HS-5 (cell line): ENCODE results near the gene KIF2C.
"Not testable (repeated sequence)": the region's sequence is repeated elsewhere in the genome, so short reads cannot be mapped to it uniquely, and the experiment has no call there.

ENCODE experiments used
- DNase-seq: peaks from one replicate; pipeline ENCODE4 v3.0.0-alpha.2; 2012; ENCODE audit warnings: low read depth

KIF2C gene

GRCh38 chr1:44812822-44813543, 73.3 kb downstream of the KIF2C start:
- DNase-seq: no peak

DNA sequence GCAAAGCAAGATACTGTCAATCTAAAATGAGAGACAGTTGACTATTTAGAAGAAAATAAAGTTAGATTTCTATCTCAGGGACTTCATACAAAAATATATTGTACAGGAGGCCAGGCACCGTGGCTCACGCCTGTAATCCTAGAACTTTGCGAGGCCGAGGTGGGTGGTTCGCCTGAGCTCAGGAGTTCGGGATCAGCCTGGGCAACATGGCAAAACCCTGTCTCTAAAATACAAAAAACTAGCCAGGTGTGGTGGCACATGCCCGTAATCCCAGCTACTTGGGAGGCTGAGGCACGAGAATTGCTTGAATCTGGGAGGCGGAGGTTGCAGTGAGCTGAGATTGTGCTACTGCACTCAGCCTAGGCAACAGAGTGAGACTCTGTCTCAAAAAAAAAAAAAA, 76.3 kb downstream of the KIF2C start:
- not testable (repeated sequence) for DNase-seq

DNA sequence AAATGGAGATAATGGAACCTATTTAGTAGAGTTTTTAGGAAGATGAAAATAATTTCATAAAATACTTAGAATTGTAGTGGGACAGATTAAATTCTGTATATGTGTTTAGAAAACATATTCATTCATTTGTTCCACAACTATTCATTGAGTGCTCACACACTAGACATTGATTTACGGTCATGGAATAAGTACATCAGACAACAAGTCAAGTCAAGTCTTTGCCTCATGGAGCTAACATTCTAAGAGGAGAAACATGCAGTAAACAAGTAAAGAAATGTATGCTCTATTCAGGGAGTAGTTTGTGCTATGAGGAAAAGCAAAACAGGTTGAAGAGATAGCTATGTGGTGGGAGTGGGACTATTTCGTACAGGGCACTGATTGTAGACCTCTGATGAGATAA, 77.7 kb downstream of the KIF2C start:
- DNase-seq: no peak
